Measurements from ENCODE around the gene ELFN2.

ELFN2 gene, protein sequence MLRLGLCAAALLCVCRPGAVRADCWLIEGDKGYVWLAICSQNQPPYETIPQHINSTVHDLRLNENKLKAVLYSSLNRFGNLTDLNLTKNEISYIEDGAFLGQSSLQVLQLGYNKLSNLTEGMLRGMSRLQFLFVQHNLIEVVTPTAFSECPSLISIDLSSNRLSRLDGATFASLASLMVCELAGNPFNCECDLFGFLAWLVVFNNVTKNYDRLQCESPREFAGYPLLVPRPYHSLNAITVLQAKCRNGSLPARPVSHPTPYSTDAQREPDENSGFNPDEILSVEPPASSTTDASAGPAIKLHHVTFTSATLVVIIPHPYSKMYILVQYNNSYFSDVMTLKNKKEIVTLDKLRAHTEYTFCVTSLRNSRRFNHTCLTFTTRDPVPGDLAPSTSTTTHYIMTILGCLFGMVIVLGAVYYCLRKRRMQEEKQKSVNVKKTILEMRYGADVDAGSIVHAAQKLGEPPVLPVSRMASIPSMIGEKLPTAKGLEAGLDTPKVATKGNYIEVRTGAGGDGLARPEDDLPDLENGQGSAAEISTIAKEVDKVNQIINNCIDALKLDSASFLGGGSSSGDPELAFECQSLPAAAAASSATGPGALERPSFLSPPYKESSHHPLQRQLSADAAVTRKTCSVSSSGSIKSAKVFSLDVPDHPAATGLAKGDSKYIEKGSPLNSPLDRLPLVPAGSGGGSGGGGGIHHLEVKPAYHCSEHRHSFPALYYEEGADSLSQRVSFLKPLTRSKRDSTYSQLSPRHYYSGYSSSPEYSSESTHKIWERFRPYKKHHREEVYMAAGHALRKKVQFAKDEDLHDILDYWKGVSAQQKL

DNA sequence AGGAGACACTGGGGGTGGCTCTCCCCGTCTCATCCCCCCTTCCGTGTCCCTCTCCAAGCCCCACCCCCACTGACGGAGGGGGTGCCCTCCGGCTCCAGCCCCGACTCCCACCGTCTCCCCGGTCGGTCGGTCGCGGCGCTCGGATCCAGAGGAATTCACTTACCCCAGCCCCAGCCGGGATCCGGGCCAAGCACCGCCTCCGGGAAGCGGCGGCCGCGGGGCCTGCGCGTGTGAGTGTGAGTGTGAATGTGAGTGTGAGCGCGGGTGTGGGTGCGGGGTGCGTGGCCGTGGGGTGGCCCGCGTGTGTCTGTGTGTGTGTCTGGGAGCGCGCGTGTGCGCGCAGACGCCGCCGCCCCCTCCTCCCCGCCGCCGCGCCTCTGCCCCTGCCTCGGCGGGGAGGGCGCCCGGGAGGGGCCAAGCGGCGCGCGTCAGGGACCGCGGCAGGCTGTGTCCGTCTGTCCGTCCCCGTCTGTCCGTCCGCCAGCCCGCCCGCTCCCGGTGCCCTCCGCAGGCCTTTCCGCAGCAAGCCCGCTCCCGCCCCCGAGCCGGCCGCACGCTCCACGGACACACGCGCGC, at the start of gene ELFN2:
TSS of gene ELFN2 (minus strand) at position 345 of the 576 bp plus-strand sequence. CDS start 51,945 bp downstream, outside the sequence.
- H3K9ac ChIP-seq (ENCODE audit: low read depth, low read length, poor library complexity, severe bottlenecking), result no peak within 1 kb of the TSS
- H3K27me3 ChIP-seq (ENCODE audit: insufficient read depth, low read length, poor library complexity, severe bottlenecking), result no peaks in the 10 kb centered on the region

DNA sequence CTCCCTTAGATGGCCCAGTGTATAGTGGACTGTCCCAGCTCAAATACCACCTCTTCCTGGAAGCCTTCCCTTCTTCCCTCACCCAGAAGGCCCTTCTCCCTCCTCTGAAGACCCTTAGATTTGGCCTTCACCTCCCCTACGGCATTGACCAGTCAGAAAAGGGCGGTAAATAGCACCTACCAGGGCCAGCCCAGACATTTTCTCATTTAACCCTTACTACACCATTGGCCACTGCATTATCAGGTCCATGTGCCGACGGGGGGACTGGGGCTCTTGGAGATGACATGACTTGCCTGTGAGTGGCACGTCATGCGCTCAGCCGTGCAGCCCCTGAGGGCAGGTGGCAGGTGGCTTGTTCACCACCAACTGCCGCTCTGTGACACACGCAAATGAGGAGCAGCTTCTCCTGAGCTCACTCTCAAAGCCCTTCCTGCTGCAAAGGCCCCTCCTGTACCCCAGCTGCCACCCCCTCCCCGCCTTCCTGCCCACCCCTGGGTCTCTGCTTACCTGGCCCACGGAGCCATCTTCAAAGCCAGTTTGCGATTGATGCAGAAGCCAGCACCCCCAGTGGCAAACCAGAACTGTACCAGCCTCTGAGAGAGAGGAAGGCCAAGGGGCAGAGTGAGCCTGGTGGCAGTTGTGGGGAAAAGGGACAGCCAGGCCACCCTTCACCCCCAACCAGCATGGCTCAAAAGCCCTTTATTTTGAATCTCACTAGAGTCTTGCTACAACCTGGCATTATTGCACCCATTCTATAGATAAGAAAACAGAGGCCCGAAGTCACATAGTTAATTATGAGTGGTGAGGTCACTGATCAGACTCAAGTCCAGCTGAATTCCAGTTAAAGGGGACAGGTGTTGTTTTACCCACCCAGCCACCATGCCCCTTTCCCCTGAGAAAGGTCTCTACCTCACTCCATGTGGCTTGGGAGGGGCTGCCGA, 49.4 kb upstream of the ELFN2 start:
- no peaks in the 10 kb centered on the region for H3K9me2 ChIP-seq (replicated peaks; ENCODE audit: low read depth, low read length)
- no peaks in the 10 kb centered on the region for H3K27me3 ChIP-seq (ENCODE audit: insufficient read depth, low read length, poor library complexity, severe bottlenecking)
- no peaks in the 10 kb centered on the region for H3K9me3 ChIP-seq (ENCODE audit: insufficient read depth, low read depth, low read length)
- no peak overlapping the region for H3K4me2 ChIP-seq (ENCODE audit: low read depth, low read length, poor library complexity, severe bottlenecking)
- peaks cover 11% of the 10 kb centered on the region; the same call in 1 of the 2 replicates for H3K79me2 ChIP-seq (ENCODE audit: insufficient read depth, low read length)
- H3K4me1 ChIP-seq (ENCODE audit: insufficient read depth, low read length, poor library complexity, severe bottlenecking), result no peaks in the 10 kb centered on the region
- TF ChIP-seq, protein P1, sequence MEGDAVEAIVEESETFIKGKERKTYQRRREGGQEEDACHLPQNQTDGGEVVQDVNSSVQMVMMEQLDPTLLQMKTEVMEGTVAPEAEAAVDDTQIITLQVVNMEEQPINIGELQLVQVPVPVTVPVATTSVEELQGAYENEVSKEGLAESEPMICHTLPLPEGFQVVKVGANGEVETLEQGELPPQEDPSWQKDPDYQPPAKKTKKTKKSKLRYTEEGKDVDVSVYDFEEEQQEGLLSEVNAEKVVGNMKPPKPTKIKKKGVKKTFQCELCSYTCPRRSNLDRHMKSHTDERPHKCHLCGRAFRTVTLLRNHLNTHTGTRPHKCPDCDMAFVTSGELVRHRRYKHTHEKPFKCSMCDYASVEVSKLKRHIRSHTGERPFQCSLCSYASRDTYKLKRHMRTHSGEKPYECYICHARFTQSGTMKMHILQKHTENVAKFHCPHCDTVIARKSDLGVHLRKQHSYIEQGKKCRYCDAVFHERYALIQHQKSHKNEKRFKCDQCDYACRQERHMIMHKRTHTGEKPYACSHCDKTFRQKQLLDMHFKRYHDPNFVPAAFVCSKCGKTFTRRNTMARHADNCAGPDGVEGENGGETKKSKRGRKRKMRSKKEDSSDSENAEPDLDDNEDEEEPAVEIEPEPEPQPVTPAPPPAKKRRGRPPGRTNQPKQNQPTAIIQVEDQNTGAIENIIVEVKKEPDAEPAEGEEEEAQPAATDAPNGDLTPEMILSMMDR (conservative IDR thresholded peaks at IDR 0.05; ENCODE audit: low read length), result no peak
- no peak for TF ChIP-seq EZH2phosphoT487 (IDR thresholded peaks at IDR 0.05; ENCODE audit: borderline replicate concordance)
- H3F3A ChIP-seq (ENCODE audit: low read depth), result no peaks in the 10 kb centered on the region
- H3K9ac ChIP-seq (ENCODE audit: low read depth, low read length, poor library complexity, severe bottlenecking), result no peak overlapping the region
- H2AFZ ChIP-seq (ENCODE audit: low read length), result no peak overlapping the region
- H4K20me1 ChIP-seq (ENCODE audit: insufficient read depth, low read length, poor library complexity, severe bottlenecking), result no peaks in the 10 kb centered on the region
- H3K36me3 ChIP-seq (ENCODE audit: insufficient read depth, low read length), result peaks cover 37% of the 10 kb centered on the region; the same call in 1 of the 2 replicates
- no peak overlapping the region for H3K4me3 ChIP-seq (ENCODE audit: low read length, poor library complexity, severe bottlenecking)

More for the DNA sequence above, at the start of gene ELFN2:
- Histone ChIP-seq H3K4me2 (ENCODE audit: low read depth, low read length, poor library complexity, severe bottlenecking) (no peak within 1 kb of the TSS), H2AFZ (ENCODE audit: low read length) (no peak within 1 kb of the TSS), H3K36me3 (ENCODE audit: insufficient read depth, low read length) (no peaks in the 10 kb centered on the region), H4K20me1 (ENCODE audit: insufficient read depth, low read length, poor library complexity, severe bottlenecking) (no peaks in the 10 kb centered on the region), H3K4me3 (ENCODE audit: low read length, poor library complexity, severe bottlenecking) (no peak within 1 kb of the TSS), H3K9me3 (ENCODE audit: insufficient read depth, low read depth, low read length) (no peaks in the 10 kb centered on the region), H3K4me1 (ENCODE audit: insufficient read depth, low read length, poor library complexity, severe bottlenecking) (peaks cover 3% of the 10 kb centered on the region), H3K79me2 (ENCODE audit: insufficient read depth, low read length) (no peaks in the 10 kb centered on the region), H3K9me2 (replicated peaks; ENCODE audit: low read depth, low read length) (no peaks in the 10 kb centered on the region), H3F3A (ENCODE audit: low read depth) (no peaks in the 10 kb centered on the region)
- TF ChIP-seq, protein P1 (conservative IDR thresholded peaks at IDR 0.05; ENCODE audit: low read length), result no peak
- TF ChIP-seq EZH2phosphoT487 (IDR thresholded peaks at IDR 0.05; ENCODE audit: borderline replicate concordance), result no peak

Measured in Loucy (cell line).